Left lobe of liver (tissue), 2 donors: ENCODE measurements around the gene TMEM196. TPM values are rescaled to one million over a fixed set of nuclear protein-coding genes. Genes with fewer than 3 reads are reported as not detected.

ENCODE experiments used
- ATAC-seq: fragments of 200-7000 bp; cut with Tn5 transposase; one replicate; pipeline ENCODE4 v1.9.1; 2020; ENCODE audit warnings: mild to moderate bottlenecking, moderate library complexity
- DNase-seq: peaks from one replicate; pipeline ENCODE4 v3.0.0-alpha.2; 2020; ENCODE audit warnings: low spot score
- total RNA-seq: library from RNA; stranded (reverse); gene quantifications from one replicate; pipeline ENCODE4 v1.2.1, GENCODE V29; 2021
- donor health status: DM: no; HTN: no; CAD: no; lungs with moderate emphysema.
- donor health status: DM: no; HTN: yes; CAD: no.

TMEM196 gene
- total RNA-seq = not detected

DNA sequence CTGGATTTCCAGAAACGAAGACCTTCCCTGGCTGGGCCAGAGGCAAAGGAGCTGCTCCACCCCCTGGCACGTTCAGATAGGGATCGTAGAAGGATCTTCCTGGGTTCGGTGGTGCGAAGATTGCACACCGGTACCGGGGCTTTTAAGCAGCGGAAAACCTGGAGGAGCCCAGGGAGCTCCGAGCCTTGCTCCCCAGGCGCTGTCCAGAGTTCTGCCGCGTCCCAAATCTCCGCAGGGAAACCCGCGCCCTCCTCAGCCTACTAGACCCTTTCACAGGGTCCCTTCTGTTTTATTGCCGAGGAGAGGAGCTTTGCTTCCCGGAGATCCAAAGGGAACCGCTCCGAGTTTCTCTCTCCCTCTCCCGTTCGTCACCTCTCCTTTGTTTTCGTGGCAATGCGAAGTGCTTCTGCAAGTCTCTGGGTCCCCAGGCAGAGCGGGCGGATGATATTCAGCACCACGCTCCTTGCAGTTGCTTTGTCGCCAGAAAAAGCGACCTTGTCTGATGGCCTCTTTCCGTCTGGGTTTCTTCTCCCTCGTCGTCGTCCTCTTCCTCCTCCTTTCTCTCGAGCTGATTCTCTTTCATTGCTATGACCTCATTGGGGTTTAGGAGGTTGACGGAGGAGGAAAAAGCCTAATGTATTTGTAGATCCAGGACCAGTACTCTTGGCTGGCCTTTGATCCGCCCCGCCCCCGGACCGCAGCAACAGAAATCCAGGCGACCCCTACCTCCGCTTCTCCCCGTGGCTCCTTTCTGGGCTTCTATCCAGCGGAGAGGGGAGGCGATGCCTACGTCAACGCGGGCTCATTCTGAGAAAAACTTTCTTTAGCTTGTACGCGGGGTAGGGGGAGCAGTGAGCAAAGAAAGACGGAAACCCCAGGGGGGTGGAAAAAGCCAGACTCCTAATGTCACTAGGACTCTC is at the start of gene TMEM196:
Gene TMEM196 (minus strand): TSS at position 777 of the 920 bp plus-strand sequence. CDS start 921 bp downstream, outside the sequence.
- no peak for ATAC-seq

DNA sequence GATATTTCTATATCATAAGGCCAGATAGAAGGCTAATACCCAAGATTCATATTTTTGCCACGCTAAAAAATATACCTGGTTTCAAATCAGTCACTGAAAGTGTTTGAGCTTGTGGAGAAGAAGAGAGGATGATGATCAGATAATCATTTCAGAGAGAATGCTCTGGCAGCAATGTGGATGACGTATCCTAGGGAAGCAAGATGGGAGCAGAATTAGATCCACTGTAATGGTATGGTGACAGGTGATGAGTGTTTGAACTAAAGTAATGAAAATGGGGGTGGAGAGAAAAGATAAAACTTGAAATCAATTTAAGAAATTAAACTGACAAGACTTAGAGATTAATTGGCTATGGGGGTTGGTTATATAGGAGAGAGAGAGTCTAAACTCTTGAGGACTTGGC is 42.7 kb upstream of the TMEM196 start:
- no peak for ATAC-seq
- DNase-seq = no peak

More for the DNA sequence above, at the start of gene TMEM196:
- DNase-seq = no peak

DNA sequence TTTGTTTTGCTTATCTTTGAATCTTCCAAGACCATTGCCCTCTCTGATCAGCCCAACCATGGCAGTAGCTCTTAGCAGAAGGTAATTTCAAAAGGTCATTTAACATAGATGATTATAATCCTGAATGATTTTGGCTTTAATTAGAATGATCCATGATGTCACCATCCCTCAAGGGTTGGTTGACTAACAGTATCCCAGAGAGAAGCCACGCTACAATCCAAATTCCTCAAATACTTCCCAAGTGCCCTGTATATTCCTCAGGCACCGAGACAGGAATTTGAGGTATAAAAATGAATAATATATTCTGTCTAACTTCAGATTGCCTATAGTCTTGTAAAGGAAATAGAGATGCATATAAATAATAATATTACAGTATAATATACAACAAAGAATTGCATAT is 42.1 kb upstream of the TMEM196 start:
- DNase-seq (no peak), ATAC-seq (no peak)

DNA sequence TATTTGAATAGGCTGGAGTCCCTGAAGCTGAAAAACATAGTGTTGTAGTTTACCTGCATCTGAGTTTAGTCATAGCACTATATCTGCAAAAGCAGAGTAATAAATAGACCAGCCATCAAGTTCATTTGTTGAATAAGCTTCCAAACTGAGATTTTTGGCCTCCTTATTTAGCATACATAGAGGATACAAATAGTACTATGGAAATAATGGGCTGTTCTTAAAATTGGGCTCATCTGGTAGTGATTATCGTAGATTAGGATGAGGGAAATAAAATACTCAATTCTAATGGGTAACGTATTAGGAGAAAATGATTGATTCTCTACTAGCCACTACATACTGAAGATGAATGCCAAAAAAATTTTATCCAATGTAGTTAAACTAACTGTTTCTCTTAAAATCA is 41.4 kb upstream of the TMEM196 start:
- ATAC-seq (no peak), DNase-seq (no peak)

DNA sequence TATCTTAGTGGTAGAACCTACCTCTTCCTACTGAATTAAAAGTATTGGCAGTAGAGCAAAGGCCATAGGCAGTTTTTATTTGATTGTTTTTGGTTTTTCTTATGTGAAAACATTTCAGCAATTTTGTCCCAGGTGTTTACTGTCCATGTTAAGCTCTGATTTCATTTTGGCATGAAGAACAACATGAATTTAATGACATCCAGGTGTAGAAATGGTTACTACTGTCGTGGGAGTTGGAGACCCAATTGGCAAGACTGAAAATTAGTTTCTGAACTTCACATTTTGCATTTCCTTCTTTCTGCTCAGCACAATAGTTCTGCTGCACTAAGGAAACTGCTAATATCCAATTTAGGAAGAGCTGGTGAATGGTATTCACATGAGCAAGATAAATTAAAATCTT is 38.0 kb upstream of the TMEM196 start:
- ATAC-seq (no peak), DNase-seq (no peak)

DNA sequence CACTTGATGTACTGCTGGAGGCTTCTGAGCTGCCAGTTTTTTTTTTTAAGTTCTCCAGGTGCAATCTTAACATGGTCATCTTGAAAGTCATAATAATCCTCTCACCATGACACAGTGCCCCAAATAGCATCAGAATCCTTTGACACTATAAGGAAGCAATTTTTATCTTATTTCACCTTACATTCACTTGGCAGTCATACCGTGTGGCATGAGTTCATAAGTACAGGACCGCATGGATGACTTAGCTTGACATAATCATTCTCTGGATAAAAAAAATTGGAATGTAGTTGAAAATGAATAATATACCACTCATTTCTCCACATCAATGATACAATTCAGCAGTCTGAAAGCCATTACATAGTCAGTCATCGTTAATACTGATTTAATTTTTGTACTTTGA is 25.6 kb upstream of the TMEM196 start:
- DNase-seq = no peak
- ATAC-seq = no peak

DNA sequence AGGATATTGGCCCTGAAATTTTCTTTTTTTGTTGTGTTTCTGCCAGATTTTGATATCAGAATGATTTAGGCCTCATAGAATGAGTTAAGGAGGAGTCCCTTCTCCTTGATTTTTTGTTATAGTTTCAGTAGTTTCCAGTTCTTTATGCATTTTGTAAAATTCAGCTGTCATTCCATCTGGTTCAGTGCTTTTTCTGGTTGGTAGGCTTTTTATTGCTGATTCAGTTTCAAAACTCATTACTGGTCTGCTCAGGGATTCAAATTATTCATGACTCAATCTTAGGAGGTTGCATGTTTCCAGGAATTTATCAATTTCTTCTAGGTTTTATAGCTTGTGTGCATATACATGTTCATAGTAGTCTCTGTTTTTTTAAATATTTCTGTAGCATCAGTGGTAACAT is 10.1 kb upstream of the TMEM196 start:
- DNase-seq = no peak
- no peak for ATAC-seq

DNA sequence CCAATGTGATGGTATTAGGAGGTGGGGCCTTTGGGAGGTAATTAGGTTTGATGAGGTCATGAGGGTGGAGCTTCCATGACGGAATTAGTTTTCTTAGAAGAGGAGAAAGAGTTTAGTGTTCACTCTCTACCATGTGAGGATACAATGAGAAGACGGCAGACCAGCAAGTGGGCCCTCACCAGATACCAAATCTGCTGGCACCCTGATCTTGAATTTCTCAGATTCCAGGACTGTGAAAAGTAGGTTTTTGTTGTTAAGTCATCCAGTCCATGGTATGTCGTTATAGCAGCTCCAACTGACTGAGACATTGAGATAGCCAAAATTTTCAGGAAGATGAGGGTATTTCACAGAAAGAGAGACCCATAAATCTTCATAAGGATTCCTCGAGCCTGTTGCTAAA is 3.6 kb upstream of the TMEM196 start:
- DNase-seq (no peak), ATAC-seq (no peak)

DNA sequence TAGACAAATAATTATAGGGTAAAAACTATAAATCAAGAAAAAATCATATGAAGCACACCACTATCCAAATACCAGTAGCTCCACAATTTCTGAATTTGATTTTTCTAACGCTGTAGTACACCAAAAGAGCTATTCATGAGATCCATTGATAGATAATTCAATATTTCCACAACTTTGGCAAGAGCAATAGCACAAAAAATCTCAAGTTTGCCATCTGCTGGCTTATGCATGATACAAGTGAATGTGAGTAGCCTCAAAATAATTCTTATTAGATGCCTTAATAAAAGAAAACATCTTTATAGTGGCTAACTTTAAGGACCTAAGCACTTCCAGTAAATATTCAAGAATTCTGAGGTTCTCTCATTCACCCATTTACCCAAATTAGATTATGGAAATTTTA is 2.2 kb upstream of the TMEM196 start:
- ATAC-seq (no peak), DNase-seq (no peak)

DNA sequence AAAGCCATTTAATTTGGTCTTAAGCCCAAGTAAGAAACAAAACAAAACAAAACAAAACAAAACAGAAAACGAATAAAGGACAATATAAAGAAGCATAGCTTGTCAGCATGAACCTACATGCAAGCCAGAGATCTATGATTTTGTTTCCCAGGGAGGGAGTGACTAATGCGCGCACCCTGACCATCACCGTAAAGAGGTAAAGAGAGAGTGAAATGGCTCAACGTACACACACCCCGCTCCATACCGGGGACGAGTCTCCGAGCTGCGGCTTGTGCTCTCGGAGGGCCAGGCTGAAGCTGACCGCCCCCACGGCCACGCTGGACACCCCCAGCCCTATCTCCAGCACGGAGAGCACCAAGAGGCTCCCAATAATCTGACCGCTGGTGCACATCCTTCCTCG is 1.1 kb downstream of the TMEM196 start:
- ATAC-seq (no peak), DNase-seq (no peak)

DNA sequence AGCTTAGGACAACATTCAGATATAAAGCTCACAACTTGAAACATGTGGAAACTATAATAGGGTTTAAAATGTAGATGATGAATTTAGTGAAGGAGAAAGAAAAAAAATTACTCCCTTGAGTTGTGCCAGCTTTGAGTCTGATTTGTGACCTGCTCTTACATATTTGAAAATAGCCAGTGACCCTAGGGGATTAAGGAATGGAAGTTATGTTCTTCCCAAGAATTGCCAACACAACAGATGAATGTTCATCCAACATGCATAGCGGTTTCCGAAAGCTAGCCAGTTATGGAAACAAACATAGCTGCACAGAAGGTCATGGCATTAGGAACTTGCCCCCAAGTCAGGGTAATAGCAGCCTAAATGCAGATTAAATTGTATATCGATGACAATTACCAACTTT is 10.8 kb downstream of the TMEM196 start:
- ATAC-seq = no peak
- no peak for DNase-seq

DNA sequence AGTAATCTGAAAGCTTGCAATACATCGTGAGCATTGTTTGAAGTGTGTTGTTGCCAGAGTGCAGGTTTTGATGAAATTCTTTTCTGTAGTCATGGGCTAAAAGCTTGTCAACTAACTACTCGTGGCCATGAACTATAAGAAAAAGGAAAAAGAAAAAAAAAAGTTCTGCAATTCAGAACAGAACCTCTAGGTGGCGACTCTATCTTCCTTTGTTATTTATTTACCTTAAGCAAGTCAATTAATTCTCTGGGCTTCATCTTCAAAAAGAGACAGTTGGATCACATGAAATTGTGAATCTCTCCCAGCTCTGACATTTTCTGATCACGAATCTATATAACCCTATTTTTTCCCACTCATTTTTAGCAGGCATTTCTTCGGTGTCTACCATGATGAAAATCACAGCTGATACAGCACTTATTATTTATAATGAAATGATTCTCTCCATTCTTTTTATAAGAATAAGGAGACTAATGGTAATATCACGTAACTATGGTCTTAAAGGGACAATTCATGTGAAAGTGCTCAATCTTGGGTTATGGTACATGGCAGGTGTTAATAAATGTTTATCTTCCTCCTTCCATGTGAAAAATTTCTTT is 18.8 kb downstream of the TMEM196 start:
- ATAC-seq = peak; percentile 50
- DNase-seq = no peak

DNA sequence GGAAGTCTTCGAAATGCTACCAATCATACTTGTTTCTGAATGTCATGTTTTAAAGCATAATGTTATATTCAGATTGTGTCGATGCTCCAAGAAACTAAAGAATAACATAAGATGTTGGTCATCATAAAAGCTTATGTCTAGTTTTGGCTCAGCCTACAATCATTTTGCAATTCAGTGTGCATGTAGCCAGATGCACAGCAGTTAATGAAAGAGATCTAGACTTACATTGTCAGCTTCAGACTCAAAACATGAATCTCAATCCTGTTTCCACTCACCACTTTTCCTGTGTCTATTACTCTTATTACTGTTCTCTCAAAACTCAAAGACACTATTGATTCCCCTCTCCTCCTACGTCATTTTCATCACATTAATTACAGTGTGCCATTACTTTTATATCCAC is 21.4 kb downstream of the TMEM196 start:
- DNase-seq = no peak
- ATAC-seq = no peak

DNA sequence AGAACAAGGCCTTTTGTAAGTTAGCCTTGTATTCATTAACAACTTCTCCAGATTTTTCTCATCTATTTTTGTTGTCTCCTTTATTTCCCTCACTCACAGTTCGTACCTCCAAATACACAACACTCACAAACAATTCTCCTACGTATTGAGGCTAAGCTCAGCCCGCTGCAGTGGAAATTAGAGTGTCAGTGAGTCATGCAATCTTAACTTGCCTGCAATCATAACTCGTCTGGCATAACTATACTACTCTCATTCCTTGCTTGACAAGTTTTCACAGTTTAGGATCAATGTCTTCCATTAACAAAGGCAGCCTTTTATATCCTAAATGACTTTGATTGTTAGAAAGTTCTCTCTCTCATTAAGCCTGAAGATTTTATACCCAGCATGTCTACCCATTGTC is 23.8 kb downstream of the TMEM196 start:
- DNase-seq = no peak
- no peak for ATAC-seq

DNA sequence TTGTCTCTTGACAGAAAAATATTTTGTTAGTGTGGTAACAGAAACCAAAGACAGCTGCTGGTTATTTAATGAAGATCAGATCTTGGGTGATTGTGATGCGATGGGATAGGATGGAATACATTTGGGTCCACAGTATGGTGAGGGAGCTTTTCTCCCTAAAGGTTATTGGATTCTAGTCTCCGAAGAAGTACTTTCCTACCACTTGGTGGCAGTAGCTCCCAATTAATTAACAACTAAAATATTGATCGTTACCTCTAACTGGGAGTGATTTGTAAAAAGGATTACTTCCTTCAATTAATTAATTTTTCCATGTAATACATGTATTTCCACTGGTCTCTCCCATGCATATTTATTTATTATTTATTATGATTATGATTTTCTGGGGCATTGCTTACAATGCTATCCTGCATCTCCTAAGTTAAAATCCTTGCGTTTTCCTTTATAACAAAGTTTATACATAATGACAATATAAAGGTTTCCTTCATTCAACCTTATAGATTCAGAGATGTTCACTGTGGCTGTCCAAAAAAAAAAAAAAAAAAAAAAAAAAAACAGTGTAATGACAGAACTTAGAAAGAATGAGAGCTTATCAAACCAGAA is 25.6 kb downstream of the TMEM196 start:
- no peak for DNase-seq
- peak; percentile 85 for ATAC-seq

DNA sequence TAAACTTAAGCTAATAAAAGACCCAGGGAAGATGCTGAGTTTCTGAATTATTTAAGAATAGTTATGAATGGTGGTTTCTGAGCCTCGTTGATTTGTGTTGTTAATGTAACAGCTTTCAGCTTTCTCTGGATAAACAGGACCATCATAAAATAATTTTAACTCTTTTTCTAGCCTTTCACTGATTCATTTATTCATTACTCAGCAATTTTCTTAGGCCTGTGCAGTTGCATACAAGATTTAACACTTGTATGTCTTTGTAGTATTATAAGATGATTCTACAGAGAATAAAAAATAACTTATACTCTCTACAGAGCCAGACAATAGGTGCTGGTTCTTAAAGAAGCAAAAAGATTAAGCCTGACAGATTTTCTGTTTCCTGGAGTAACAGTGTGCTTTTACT is 29.3 kb downstream of the TMEM196 start:
- ATAC-seq = no peak
- no peak for DNase-seq

DNA sequence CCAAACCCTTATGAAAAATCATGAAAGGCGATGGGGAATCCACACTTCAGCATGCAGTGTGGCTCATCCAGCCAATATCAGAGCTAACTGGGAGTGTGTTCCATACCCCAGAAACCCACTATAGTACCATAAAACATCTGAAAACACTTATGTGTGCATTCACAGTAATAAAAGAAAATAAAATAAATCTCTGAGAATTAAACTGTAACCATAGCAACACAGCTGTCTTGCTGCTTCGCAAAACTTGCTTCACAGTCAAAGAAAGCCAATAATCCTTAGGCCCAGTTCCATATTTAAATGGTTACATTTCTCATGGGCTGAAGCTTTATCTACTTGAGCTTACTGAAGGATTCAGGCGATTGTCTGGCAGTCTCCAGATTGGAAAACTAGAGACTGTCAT is 44.7 kb downstream of the TMEM196 start:
- DNase-seq = no peak
- no peak for ATAC-seq

DNA sequence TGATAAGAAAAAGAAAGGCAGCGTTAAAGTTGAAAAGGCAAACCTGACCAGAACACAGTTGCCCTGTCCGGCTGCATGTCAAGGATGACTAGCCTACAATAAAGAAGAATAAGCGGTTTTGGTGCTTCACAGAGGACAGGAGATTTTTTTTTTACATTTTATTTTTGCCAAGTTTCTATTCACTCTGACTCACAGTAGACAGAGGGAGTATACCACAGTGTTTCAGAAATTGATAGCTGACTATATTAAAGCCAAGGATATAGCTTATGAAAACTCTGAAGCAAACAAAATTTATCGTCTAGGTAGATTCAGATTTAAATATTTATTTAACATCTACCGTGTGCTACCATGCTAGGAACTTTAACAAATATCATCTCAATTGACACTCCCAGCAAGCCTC is 47.6 kb downstream of the TMEM196 start:
- no peak for DNase-seq
- ATAC-seq = no peak

DNA sequence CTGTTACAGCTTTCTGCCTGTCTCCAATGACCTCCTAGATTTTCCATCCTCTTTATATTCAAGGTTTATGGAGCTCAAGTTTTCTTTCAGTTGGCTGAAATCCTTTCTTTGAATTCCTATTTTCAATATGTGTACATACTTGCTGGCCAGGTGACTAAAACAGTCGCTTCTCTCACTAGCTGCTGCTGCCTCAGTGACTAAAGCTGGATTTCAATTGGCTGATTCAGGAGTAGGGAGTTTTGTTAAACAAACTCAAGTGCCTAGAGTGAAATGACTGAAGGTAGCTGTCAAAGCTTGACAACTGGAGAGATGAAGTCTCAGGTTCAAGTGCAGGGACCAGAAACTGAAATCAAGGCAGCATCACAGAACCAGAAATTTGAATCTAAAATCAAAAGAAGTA is 57.9 kb downstream of the TMEM196 start:
- DNase-seq (no peak), ATAC-seq (no peak)

DNA sequence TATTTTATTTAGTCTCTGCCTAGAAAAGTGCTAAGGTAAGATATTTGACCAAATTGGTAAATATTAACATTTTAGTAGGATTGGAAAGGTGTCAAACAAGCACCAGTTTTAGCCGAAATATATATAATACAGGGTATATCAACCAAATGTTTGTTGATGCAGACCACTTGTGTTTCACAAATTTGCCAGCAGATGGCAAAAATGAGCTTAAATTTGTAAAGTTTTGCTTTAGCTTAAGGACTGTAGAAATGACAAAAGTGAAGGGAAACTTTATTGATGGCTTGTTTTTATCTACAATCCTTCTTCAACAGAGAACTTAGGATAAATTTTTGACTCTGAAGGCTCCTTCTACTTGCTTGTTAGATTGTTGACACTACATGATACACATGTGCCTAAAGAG is 59.7 kb downstream of the TMEM196 start:
- DNase-seq (no peak), ATAC-seq (no peak)

DNA sequence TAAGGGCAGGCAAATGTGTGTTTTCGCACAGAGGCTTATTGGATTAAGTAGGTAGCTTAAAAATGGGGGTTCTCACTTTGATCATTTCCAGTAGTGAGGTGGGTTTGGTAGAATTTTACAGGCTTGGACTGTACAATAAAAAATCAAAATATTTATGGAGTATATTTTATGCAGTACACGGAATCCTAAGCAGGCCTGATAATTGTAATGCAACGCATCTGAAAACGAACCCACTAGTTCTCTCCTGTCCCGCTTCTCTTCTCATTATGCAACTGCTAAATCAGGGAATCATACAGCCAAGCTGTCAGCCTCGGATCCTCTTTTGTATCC is 64.2 kb downstream of the TMEM196 start:
- ATAC-seq = peak; percentile 2

More for the DNA sequence above, 64.2 kb downstream of the TMEM196 start:
- DNase-seq = no peak
